A549 (cell line): ENCODE results near the gene ZNF90. TPM values are rescaled to one million over a fixed set of nuclear protein-coding genes. Genes with fewer than 3 reads are reported as not detected.

ENCODE experiments used
- ATAC-seq, 2 experiments: fragments of 200-7000 bp in 1 of 2; fragments of >200 bp in 1 of 2; cut with Nextera tagmentation in 1 of 2; cut with Tn5 transposase in 1 of 2; 3 replicates each; pipeline versions ENCODE4 v1.8.0 to v1.9.1; 2018 to 2020; ENCODE audit warnings: mild to moderate bottlenecking in 1 of 2, moderate library complexity in 1 of 2
- CTCF ChIA-PET: fragments of 300-600 bp; sonication (Branson Sonifier 250); formaldehyde crosslinking; extraction: SDS; loops from one replicate; lab custom pipeline; 2021; ENCODE audit warnings: antibody characterized with exemption, inconsistent platforms; lab: Yijun Ruan, JAX
- POLR2A ChIA-PET: fragments of 350-600 bp; formaldehyde crosslinking; extraction: SDS; loops from one replicate; lab custom pipeline; 2021; ENCODE audit warnings: antibody characterized with exemption, inconsistent platforms; lab: Yijun Ruan, JAX
- DNase-seq, 2 experiments: peaks; one replicate each; pipeline versions ENCODE4 v3.0.0 to v3.0.0-alpha.2; 2011 to 2016; ENCODE audit warnings: low read depth in 1 of 2, low spot score in 1 of 2
- FAIRE-seq: peaks from 2 replicates; lab custom pipeline; 2011; peaks lifted over from hg19 to GRCh38; lab: Jason Lieb, UNC
- H3K27ac ChIP-seq, 2 experiments: fragments of >200 bp; sonication (Bioruptor Twin); formaldehyde crosslinking; 3 replicates each; pipeline ENCODE4 v1.5.1; 2016 to 2017
- H3K4me1 ChIP-seq: fragments of >200 bp; sonication (Bioruptor Twin); formaldehyde crosslinking; 3 replicates; pipeline ENCODE4 v1.6.1; 2016
- H3K4me2 ChIP-seq: fragments of >200 bp; sonication (Bioruptor Twin); formaldehyde crosslinking; 3 replicates; pipeline ENCODE4 v1.6.1; 2016
- H3K4me3 ChIP-seq: fragments of >200 bp; sonication (Bioruptor Twin); formaldehyde crosslinking; 3 replicates; pipeline ENCODE4 v1.5.1; 2016
- H3K9me3 ChIP-seq: fragments of >200 bp; sonication (Bioruptor Twin); formaldehyde crosslinking; 3 replicates; pipeline ENCODE4 v1.6.1; 2016
- BCL3 ChIP-seq: fragments of >200 bp; sonication (Bioruptor Twin); formaldehyde crosslinking; IDR thresholded peaks from 3 replicates; pipeline ENCODE4 v1.6.1; 2016
- CBX2 ChIP-seq: fragments of 200-600 bp; sonication (generic); IDR thresholded peaks from 2 replicates; pipeline ENCODE4 v1.6.1; 2016; ENCODE audit warnings: low read depth, mild to moderate bottlenecking, borderline replicate concordance
- E2F6 ChIP-seq: IDR thresholded peaks from 2 replicates; pipeline ENCODE4 v1.6.1; 2012; ENCODE audit warnings: low read depth, borderline replicate concordance
- EHF ChIP-seq: fragments of 250-450 bp; sonication (Bioruptor Pico); IDR thresholded peaks from 2 replicates; pipeline ENCODE4 v1.5.0; 2020; ENCODE audit warnings: mild to moderate bottlenecking
- EHMT2 ChIP-seq: fragments of 200-600 bp; sonication (generic); IDR thresholded peaks from 2 replicates; pipeline ENCODE4 v1.6.1; 2016; ENCODE audit warnings: antibody characterized with exemption, low read depth, mild to moderate bottlenecking, moderate library complexity
- EP300 ChIP-seq, 2 experiments: fragments of >200 bp; sonication (Bioruptor Twin); formaldehyde crosslinking; IDR thresholded peaks; 2 replicates in 1 of 2; 3 replicates in 1 of 2; pipeline ENCODE4 v1.6.1; 2016 to 2017
- FOXS1 ChIP-seq: fragments of 250-450 bp; sonication (Bioruptor Pico); IDR thresholded peaks from 2 replicates; pipeline ENCODE4 v1.5.0; 2020; ENCODE audit warnings: mild to moderate bottlenecking, moderate library complexity
- GATA3 ChIP-seq: IDR thresholded peaks from 2 replicates; pipeline ENCODE4 v1.6.1; 2012; ENCODE audit warnings: borderline replicate concordance
- HEYL ChIP-seq: fragments of 250-450 bp; sonication (Bioruptor Pico); IDR thresholded peaks from 2 replicates; pipeline ENCODE4 v1.8.0; 2021; ENCODE audit warnings: mild to moderate bottlenecking, moderate library complexity
- HMGXB4 ChIP-seq: fragments of 250-450 bp; sonication (Bioruptor Pico); IDR thresholded peaks from 2 replicates; pipeline ENCODE4 v1.5.0; 2021; ENCODE audit warnings: mild to moderate bottlenecking, moderate library complexity, borderline replicate concordance
- HOXA7 ChIP-seq: fragments of 250-450 bp; sonication (Bioruptor Pico); IDR thresholded peaks from 2 replicates; pipeline ENCODE4 v1.5.0; 2020; ENCODE audit warnings: mild to moderate bottlenecking, moderate library complexity
- KDM1A ChIP-seq: fragments of 200-600 bp; sonication (generic); IDR thresholded peaks from 2 replicates; pipeline ENCODE4 v1.6.1; 2016; ENCODE audit warnings: low read depth, mild to moderate bottlenecking
- KDM5A ChIP-seq: fragments of 200-600 bp; sonication (generic); IDR thresholded peaks from 2 replicates; pipeline ENCODE4 v1.6.1; 2016; ENCODE audit warnings: antibody characterized with exemption, mild to moderate bottlenecking
- MAZ ChIP-seq: fragments of 150-350 bp; IDR thresholded peaks from 2 replicates; pipeline ENCODE4 v1.6.1; 2014; ENCODE audit warnings: antibody characterized with exemption, low read depth, low read length, borderline replicate concordance
- MYC ChIP-seq: IDR thresholded peaks from 2 replicates; pipeline ENCODE4 v1.6.1; 2012; ENCODE audit warnings: mild to moderate bottlenecking, inconsistent platforms, low read length, improper control_type of control experiment, borderline replicate concordance
- NPAS2 ChIP-seq: fragments of 250-450 bp; sonication (Bioruptor Pico); IDR thresholded peaks from 2 replicates; pipeline ENCODE4 v1.8.0; 2022; ENCODE audit warnings: mild to moderate bottlenecking, moderate library complexity, borderline replicate concordance
- PBX3 ChIP-seq: IDR thresholded peaks from 2 replicates; pipeline ENCODE4 v1.6.1; 2012
- PHF8 ChIP-seq: fragments of 200-600 bp; sonication (generic); IDR thresholded peaks from 2 replicates; pipeline ENCODE4 v1.6.1; 2016; ENCODE audit warnings: low read depth, mild to moderate bottlenecking, antibody characterized with exemption, moderate library complexity, borderline replicate concordance
- RFX5 ChIP-seq: fragments of 450-650 bp; IDR thresholded peaks from 2 replicates; pipeline ENCODE4 v1.7.1; 2014; ENCODE audit warnings: antibody characterized with exemption, mild to moderate bottlenecking, moderate library complexity
- SMC3 ChIP-seq: fragments of >200 bp; sonication (Bioruptor Twin); formaldehyde crosslinking; IDR thresholded peaks from 3 replicates; pipeline ENCODE4 v1.6.1; 2018; ENCODE audit warnings: inconsistent platforms
- SREBF2 ChIP-seq: fragments of 450-650 bp; IDR thresholded peaks from 2 replicates; pipeline ENCODE4 v1.6.1; 2014; ENCODE audit warnings: mild to moderate bottlenecking, moderate library complexity
- ZFP36 ChIP-seq: fragments of 450-650 bp; IDR thresholded peaks from 2 replicates; pipeline ENCODE4 v1.6.1; 2014; ENCODE audit warnings: borderline replicate concordance; ENCODE audit not compliant: partially characterized antibody
- WGBS: methylation state at CpG from one replicate; pipeline ENCODE4 v1.1.6; 2017; ENCODE audit errors: missing lambda C conversion rate; 5-methylcytosine and 5-hydroxymethylcytosine counted together
- polyA plus RNA-seq, 4 experiments: library from polyadenylated mRNA; depleted of rRNA in 3 of 4; stranded (reverse); fragments of >200 nt; fragmentation: RNase III in 1 of 4; extraction: RNeasy Plus Mini Kit Qiagen cat#74134 plus additional on column Dnase treatment in 1 of 4; gene quantifications; 2 replicates in 3 of 4; 3 replicates in 1 of 4; pipeline ENCODE4 v1.2.3, GENCODE V29; 2011 to 2017

Gene ZNF90
- polyA plus RNA-seq, 2 of the 4 experiments (the other 2 are of a cell fraction) = not detected

- Histone ChIP-seq H3K9me3 (no peaks in the 10 kb centered on the region), H3K27ac (no peak overlapping the region), H3K4me3 (no peak overlapping the region), H3K4me2 (no peak overlapping the region), H3K4me1 (no peaks in the 10 kb centered on the region)
- WGBS = 0% methylated on average over 2 of the region's 2 CpGs
- CTCF ChIA-PET = no interaction called here
- DNase-seq = no peak
- TF ChIP-seq MYC (no peak), E2F6 (no peak), EP300 (IDR thresholded peaks at IDR 0.05) (no peak), FOXS1 (no peak), EHF (no peak)
- POLR2A ChIA-PET = no interaction called here
- ATAC-seq = no peak
- no peak for FAIRE-seq
Observed at GRCh38 chr19:20070691-20071090, 7.1 kb upstream of the ZNF90 start.

GRCh38 chr19:20072936-20073335 is 4.9 kb upstream of the ZNF90 start:
- Histone ChIP-seq H3K4me3 (no peak overlapping the region), H3K27ac (no peak overlapping the region), H3K9me3 (0 out of 3 replicates have a peak, but pooled peaks cover 3% of the 10 kb centered on the region), H3K4me2 (no peak overlapping the region), H3K4me1 (no peaks in the 10 kb centered on the region)
- FAIRE-seq (no peak), DNase-seq (no peak), ATAC-seq (no peak)
- POLR2A ChIA-PET = no interaction called here
- WGBS = 35% methylated on average over 5 of the region's 5 CpGs
- CTCF ChIA-PET = no interaction called here
- TF ChIP-seq GATA3 = no peak
- no peak for TF ChIP-seq NPAS2 (CRISPR knock-in tag)
- no peak for TF ChIP-seq KDM5A
- TF ChIP-seq RFX5 = no peak
- no peak for TF ChIP-seq PBX3

- Histone ChIP-seq H3K4me3 (no peak overlapping the region), H3K27ac (no peak overlapping the region), H3K9me3 (0 out of 3 replicates have a peak, but pooled peaks cover 3% of the 10 kb centered on the region), H3K4me2 (no peak overlapping the region), H3K4me1 (no peaks in the 10 kb centered on the region)
- ChIA-PET CTCF (no interaction called here), POLR2A (no interaction called here)
- 39% methylated on average over 19 of the region's 19 CpGs for WGBS
- DNase-seq = no peak
- no peak for ATAC-seq
- TF ChIP-seq MAZ = no peak
- TF ChIP-seq HOXA7 (CRISPR knock-in tag) = no peak
- TF ChIP-seq PBX3 = no peak
- no peak for TF ChIP-seq CBX2
- no peak for TF ChIP-seq HEYL (CRISPR knock-in tag)
- no peak for TF ChIP-seq RFX5
- no peak for TF ChIP-seq HMGXB4 (CRISPR knock-in tag)
- no peak for TF ChIP-seq ZFP36
- TF ChIP-seq BCL3 = no peak
- TF ChIP-seq SMC3 = no peak
- TF ChIP-seq E2F6 = no peak
- no peak for TF ChIP-seq PHF8
- TF ChIP-seq EHMT2 = no peak
- no peak for TF ChIP-seq SREBF2
- no peak for TF ChIP-seq KDM1A
- FAIRE-seq = no peak
Observed at GRCh38 chr19:20078581-20079031, 806 bp downstream of the ZNF90 start.
